PC-9 (cell line): ENCODE measurements around the gene NPEPPS.

Source experiments
- CTCF ChIP-seq: fragments of 200-600 bp; sonication (generic); conservative IDR thresholded peaks from 2 replicates; pipeline ENCODE4 v1.6.1; 2017; ENCODE audit warnings: mixed run types, antibody characterized with exemption, mild to moderate bottlenecking, moderate library complexity
- EZH2 ChIP-seq: fragments of 200-600 bp; sonication (generic); IDR thresholded peaks from 2 replicates; pipeline ENCODE4 v1.8.0; 2017; ENCODE audit warnings: antibody characterized with exemption, low read depth

DNA sequence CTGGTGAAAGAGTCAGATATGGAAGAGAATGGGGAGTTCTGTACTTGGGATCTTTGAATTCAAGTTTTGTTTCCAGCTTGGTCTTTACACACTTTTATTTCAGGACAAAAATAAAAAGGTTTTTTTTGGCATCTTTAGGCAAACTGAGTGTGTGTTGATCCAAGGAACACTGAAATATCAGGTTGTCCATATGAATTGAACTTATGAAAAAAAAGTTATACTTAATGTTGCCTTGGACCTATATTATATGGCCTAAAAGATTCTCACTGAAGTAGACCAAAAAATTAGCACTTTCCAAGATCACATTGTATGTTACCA, 133.7 kb downstream of the NPEPPS start:
- TF ChIP-seq CTCF: peak; percentile 22; the same call in 1 of the 2 replicates
- no peak for TF ChIP-seq EZH2
